ENCODE data around the gene TCP1. TPM values are rescaled to one million over a fixed set of nuclear protein-coding genes. Genes with fewer than 3 reads are reported as not detected.

TCP1 gene
- total and polyA plus RNA-seq, 9 of the 15 experiments (the other 6 are each of a cell fraction or from before 2014, with no cell fraction given) = 331 to 801 (median 645) TPM

GRCh38 chr6:159790149-159790955 lies 950 bp upstream of the TCP1 start, which contains the start of gene MRPL18 (continued):
- no peak for TF ChIP-seq REST (IDR thresholded peaks at IDR 0.05; ENCODE audit: borderline replicate concordance)
- TF ChIP-seq REST (CRISPR knock-in tag; IDR thresholded peaks at IDR 0.05; ENCODE audit: low read depth) = peak; percentile 56; the same call in 1 of the 2 replicates
- TF ChIP-seq TEAD4 (IDR thresholded peaks at IDR 0.05; ENCODE audit: low read length) = 0 out of 2 replicates have a peak, but pooled peaks have one; percentile 13
- no peak for TF ChIP-seq TEAD4 (CRISPR knock-in tag; IDR thresholded peaks at IDR 0.05; ENCODE audit: borderline replicate concordance)
- no peak for TF ChIP-seq RBM39 (optimal IDR thresholded peaks at IDR 0.05; ENCODE audit: low read depth, low read length)
- no peak for TF ChIP-seq SNRNP70 (optimal IDR thresholded peaks at IDR 0.05; ENCODE audit: low read depth, low read length)
- no peak for TF ChIP-seq MAFF (IDR thresholded peaks at IDR 0.05; ENCODE audit: low read length)
- 0 out of 2 replicates have a peak, but pooled peaks have one; percentile 44 for TF ChIP-seq FOXK1 (CRISPR knock-in tag; IDR thresholded peaks at IDR 0.05; ENCODE audit: borderline replicate concordance)
- no peak for TF ChIP-seq SNIP1 (IDR thresholded peaks at IDR 0.05; ENCODE audit: low read depth)
- TF ChIP-seq ZNF263 (CRISPR knock-in tag; IDR thresholded peaks at IDR 0.05; ENCODE audit: borderline replicate concordance) = peak; percentile 59; the same call in 1 of the 2 replicates
- TF ChIP-seq ZBTB17 (CRISPR knock-in tag; IDR thresholded peaks at IDR 0.05) = 0 out of 2 replicates have a peak, but pooled peaks have one; percentile 35
- TF ChIP-seq E2F8 (IDR thresholded peaks at IDR 0.05; ENCODE audit: low read depth, partially characterized antibody) = peak; percentile 63
- TF ChIP-seq MTF1 (CRISPR knock-in tag; IDR thresholded peaks at IDR 0.05; ENCODE audit: borderline replicate concordance) = no peak
- peak; percentile 83; the same call in 1 of the 2 replicates for TF ChIP-seq KAT7 (CRISPR knock-in tag; IDR thresholded peaks at IDR 0.05; ENCODE audit: borderline replicate concordance)
- no peak for TF ChIP-seq ZNF586 (CRISPR knock-in tag; conservative IDR thresholded peaks at IDR 0.05)

Data from K562 (cell line).